Measurements from ENCODE around the gene SERPINB3.

GRCh38 chr18:63626431-63626830 is 35.3 kb downstream of the SERPINB3 start:
- no peak for TF ChIP-seq POLR2A (IDR thresholded peaks at IDR 0.05)
- TF ChIP-seq CTCF (IDR thresholded peaks at IDR 0.05) = no peak
